ENCODE data around the gene ARAP2.
A peak's percentile ranks its signal among the peaks of the same experiment; 100 is the strongest.

The ARAP2 gene

GRCh38 chr4:36137336-36137735, 107.0 kb downstream of the ARAP2 start:
- no peak for TF ChIP-seq REST (IDR thresholded peaks at IDR 0.05; ENCODE audit: low read depth)

GRCh38 chr4:36133658-36134057, 110.7 kb downstream of the ARAP2 start:
- TF ChIP-seq TEAD4 (IDR thresholded peaks at IDR 0.05), result no peak
- TF ChIP-seq MAX (IDR thresholded peaks at IDR 0.05), result no peak
- TF ChIP-seq TAF1 (IDR thresholded peaks at IDR 0.05; ENCODE audit: low read depth), result no peak
- TF ChIP-seq REST (IDR thresholded peaks at IDR 0.05; ENCODE audit: low read depth), result no peak
- no peak for TF ChIP-seq FOXM1 (IDR thresholded peaks at IDR 0.05; ENCODE audit: borderline replicate concordance, low read depth)
- TF ChIP-seq TCF12 (IDR thresholded peaks at IDR 0.05; ENCODE audit: low read depth), result no peak
- TF ChIP-seq EP300 (IDR thresholded peaks at IDR 0.05; ENCODE audit: borderline replicate concordance), result no peak
- TF ChIP-seq CEBPB (IDR thresholded peaks at IDR 0.05), result no peak
- no peak for TF ChIP-seq CREB1 (IDR thresholded peaks at IDR 0.05; ENCODE audit: low read depth)
- TF ChIP-seq YY1 (IDR thresholded peaks at IDR 0.05; ENCODE audit: low read depth), result no peak
- no peak for TF ChIP-seq EGR1 (IDR thresholded peaks at IDR 0.05)
- TF ChIP-seq USF1 (IDR thresholded peaks at IDR 0.05), result no peak

- TF ChIP-seq ZBTB7A (IDR thresholded peaks at IDR 0.05; ENCODE audit: low read depth) (no peak), TCF12 (IDR thresholded peaks at IDR 0.05; ENCODE audit: low read depth) (no peak), TEAD4 (IDR thresholded peaks at IDR 0.05) (no peak)
Observed at GRCh38 chr4:36133086-36133485, 111.2 kb downstream of the ARAP2 start.

GRCh38 chr4:36130641-36131040, 113.7 kb downstream of the ARAP2 start:
- TF ChIP-seq RAD21 (IDR thresholded peaks at IDR 0.05; ENCODE audit: low read depth) (no peak), YY1 (IDR thresholded peaks at IDR 0.05; ENCODE audit: low read depth) (no peak), USF1 (IDR thresholded peaks at IDR 0.05) (no peak), CREB1 (IDR thresholded peaks at IDR 0.05; ENCODE audit: low read depth) (no peak), EGR1 (IDR thresholded peaks at IDR 0.05) (no peak), EP300 (IDR thresholded peaks at IDR 0.05; ENCODE audit: borderline replicate concordance) (no peak), MAX (IDR thresholded peaks at IDR 0.05) (no peak), TEAD4 (IDR thresholded peaks at IDR 0.05) (no peak)

GRCh38 chr4:36128689-36129088, 115.6 kb downstream of the ARAP2 start:
- TF ChIP-seq ZBTB7A (IDR thresholded peaks at IDR 0.05; ENCODE audit: low read depth) (no peak), RAD21 (IDR thresholded peaks at IDR 0.05; ENCODE audit: low read depth) (no peak), YY1 (IDR thresholded peaks at IDR 0.05; ENCODE audit: low read depth) (no peak), REST (IDR thresholded peaks at IDR 0.05; ENCODE audit: low read depth) (no peak), CEBPB (IDR thresholded peaks at IDR 0.05) (peak; percentile 63), TEAD4 (IDR thresholded peaks at IDR 0.05) (no peak), NFIC (IDR thresholded peaks at IDR 0.05) (no peak), CREB1 (IDR thresholded peaks at IDR 0.05; ENCODE audit: low read depth) (no peak)

- TF ChIP-seq FOXM1 (IDR thresholded peaks at IDR 0.05; ENCODE audit: borderline replicate concordance, low read depth) (no peak), REST (IDR thresholded peaks at IDR 0.05; ENCODE audit: low read depth) (no peak), NFIC (IDR thresholded peaks at IDR 0.05) (no peak), CREB1 (IDR thresholded peaks at IDR 0.05; ENCODE audit: low read depth) (no peak), MAX (IDR thresholded peaks at IDR 0.05) (no peak)
Observed at GRCh38 chr4:36123906-36124305, 120.4 kb downstream of the ARAP2 start.
